ENCODE results near the gene UBQLN4.
"Not testable (repeated sequence)": the region's sequence is repeated elsewhere in the genome, so short reads cannot be mapped to it uniquely, and the experiment has no call there.

UBQLN4 gene

DNA sequence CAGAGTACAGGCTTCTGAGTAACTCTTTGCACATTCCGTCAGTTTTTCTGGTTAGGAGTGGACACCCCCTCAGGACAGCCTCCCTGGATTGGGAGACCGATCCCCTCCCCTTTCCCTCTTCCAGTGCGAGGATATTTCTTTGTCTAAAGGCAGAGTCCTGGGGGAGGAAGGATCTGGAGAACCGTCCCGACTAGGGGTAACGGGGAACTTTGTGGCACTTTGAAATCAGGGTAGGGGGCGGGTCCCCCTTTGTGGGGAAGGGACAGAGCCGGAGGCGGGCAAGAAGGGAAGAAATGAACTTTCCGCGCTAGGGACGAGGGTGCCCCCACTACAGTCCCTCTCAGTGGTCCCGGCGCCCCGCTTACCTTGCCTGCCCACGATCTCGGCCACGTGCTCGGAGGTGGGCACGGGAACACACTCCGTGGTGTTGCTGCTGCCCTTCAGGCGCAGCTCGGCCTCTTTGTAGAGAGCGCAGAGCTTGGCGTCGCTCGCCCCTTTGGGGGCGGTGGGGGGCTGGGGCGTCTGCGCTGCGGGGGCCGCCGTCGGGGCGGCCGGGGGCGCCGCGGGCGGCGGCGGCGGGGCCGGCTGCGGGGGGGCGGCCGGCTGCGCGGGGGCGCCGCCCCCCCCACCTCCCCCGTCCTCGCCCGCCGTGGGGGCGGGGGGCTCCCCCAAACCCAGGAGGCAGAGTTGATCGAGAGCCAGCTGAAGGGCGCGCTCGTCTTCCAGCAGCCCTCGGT lies 27.8 kb upstream of the UBQLN4 start:
- no peak for DNase-seq (ENCODE audit: low read depth in 4 of 4, low spot score in 1 of 4)

DNA sequence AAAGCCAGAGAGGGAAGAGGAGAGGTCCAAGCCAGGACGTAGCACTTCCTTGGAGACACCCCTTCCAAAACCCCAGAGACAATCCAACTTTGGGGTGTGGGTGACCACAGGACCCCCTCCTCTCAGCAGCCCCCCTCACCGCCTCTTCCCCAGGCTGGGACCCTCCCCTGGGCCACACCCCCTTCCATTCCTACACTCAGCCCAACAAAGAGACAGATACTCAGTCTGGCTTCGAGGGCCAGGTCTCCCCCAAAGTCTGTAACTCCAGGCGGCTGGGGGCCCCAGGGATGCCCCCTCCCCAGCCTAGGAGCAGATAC lies 27.2 kb upstream of the UBQLN4 start:
- DNase-seq (ENCODE audit: low read depth in 4 of 4, low spot score in 1 of 4) = no peak

GRCh38 chr1:156080241-156080862 lies 26.8 kb upstream of the UBQLN4 start:
- DNase-seq (ENCODE audit: low read depth in 4 of 4, low spot score in 1 of 4) = no peak

- DNase-seq (ENCODE audit: low read depth in 4 of 4, low spot score in 1 of 4) = no peak
Measured at GRCh38 chr1:156079762-156080161, 26.2 kb upstream of the UBQLN4 start.

DNA sequence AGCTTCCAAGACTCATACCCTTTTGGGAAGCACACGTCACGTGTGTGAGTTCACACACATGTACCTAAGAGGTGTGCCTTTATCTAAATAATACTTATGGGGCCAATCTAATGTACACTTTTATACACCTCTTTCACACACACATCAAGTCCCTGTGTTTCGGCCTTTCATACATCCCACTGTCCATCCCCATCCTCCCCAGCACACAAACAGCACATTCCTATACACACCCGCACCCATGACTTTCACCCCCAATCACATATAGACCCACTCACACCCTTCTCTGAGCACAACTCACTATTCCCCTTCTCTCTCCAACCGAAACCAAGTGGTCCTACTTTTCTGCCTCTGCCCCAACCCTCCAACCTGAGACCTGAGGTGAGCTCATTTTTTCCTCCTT lies 25.1 kb upstream of the UBQLN4 start:
- no peak for DNase-seq (ENCODE audit: low read depth in 4 of 4, low spot score in 1 of 4)

DNA sequence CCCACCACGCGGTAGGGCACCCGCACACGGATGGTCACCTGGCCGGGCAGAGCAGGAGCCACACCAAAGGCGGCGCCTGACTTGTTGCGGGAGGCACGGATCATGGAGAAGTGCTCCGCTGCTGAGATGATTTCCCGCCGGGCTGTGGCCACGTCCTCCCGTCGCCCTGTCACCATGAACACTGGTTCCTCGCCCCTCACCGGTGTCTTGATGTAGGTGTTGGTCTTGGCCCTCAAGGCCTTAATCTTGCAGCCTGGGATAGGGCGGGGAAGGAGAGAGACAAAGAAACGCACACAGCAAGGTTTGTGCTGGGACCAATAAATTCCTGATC lies 23.8 kb upstream of the UBQLN4 start:
- no peak for DNase-seq (ENCODE audit: low read depth in 4 of 4, low spot score in 1 of 4)

DNA sequence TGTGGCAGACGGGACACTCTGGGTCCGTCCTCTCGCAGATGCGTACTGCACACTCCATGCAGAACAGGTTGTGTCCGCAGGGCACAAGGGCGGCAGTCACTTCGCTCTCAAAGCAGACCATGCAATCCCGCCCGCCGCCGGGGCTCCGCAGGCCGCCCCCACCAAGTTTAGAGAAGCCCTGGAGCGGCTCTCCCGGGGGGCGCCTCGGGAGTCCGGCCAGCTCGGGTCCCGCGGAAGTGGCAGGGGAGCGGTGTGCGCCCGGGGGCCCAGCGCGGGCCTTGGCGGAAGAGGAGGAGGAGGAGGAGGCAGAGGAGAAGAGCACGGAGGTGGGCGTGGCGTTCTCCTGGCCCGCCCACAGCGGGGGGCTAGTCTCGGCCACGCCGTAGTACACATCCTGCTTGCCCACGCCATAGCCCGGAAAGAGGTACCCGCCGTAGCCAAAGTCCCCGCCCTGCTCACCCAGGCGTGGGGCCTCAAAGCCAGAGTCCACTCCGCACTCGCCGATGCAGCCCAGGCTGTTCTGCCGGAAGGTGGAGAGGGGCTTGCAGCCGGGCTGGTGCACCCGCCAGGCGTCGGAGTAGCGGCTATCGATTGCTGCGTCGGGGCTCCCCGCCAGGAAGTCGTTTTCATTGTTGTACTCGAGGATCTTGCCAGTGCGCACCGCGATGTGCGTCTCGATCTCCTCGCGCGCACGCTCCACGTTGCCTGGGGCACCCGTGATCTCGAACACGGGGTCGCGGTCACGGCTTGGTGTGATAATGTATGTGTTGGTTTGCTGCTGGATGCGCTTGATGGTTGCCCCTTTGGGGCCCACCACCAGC lies 23.2 kb upstream of the UBQLN4 start:
- no peak for DNase-seq (ENCODE audit: low read depth in 4 of 4, low spot score in 1 of 4)

- DNase-seq (ENCODE audit: low read depth in 4 of 4, low spot score in 1 of 4) = no peak
Measured at GRCh38 chr1:156075775-156076204, 22.2 kb upstream of the UBQLN4 start.

GRCh38 chr1:156075162-156075561 lies 21.6 kb upstream of the UBQLN4 start:
- no peak for DNase-seq (ENCODE audit: low read depth in 4 of 4, low spot score in 1 of 4)

GRCh38 chr1:156074661-156075060 lies 21.1 kb upstream of the UBQLN4 start:
- no peak for DNase-seq (ENCODE audit: low read depth in 4 of 4, low spot score in 1 of 4)

DNA sequence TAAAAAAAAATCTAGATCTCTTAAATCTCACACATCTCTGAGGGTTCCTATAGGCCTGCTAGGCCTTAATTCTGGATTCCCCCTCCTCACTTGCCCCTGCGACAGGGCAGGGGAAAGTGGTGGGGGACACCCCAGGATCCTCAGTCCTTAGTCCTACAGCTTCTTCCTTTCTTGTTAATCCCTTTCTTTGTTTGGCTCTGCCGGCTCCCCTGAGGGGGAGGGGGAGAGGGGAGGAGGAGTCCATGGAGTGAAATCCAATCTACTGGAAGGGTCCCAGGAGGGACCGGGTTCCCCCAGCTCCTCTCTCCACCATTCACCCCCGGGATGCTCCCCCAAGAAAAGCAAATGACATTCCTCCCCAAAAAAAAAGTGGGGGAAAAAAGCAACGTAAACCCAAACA lies 20.1 kb upstream of the UBQLN4 start:
- DNase-seq (ENCODE audit: low read depth in 4 of 4, low spot score in 1 of 4) = no peak

- DNase-seq (ENCODE audit: low read depth in 4 of 4, low spot score in 1 of 4) = no peak
Measured at GRCh38 chr1:156073110-156073687, 19.6 kb upstream of the UBQLN4 start.

DNA sequence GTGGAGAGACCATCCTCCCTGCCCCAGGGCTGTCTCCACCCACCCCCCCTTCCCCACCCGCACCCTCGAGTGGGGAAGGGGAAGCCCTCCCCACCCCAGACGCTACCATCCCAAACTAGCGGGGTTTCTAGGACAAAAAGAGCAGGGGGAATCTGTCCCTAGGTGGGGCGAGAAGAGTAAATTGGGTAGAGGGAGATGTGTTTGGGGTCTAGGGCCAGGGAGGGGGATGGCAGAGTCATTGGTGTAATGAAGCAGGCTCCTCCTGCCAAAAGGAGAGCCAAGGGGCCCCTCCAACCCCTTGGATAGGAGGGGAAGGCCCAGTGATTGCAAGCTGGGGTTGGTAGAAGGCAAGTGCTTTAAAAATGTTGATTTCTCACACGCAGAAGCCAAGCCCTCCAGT lies 18.7 kb upstream of the UBQLN4 start:
- no peak for DNase-seq (ENCODE audit: low read depth in 4 of 4, low spot score in 1 of 4)

DNA sequence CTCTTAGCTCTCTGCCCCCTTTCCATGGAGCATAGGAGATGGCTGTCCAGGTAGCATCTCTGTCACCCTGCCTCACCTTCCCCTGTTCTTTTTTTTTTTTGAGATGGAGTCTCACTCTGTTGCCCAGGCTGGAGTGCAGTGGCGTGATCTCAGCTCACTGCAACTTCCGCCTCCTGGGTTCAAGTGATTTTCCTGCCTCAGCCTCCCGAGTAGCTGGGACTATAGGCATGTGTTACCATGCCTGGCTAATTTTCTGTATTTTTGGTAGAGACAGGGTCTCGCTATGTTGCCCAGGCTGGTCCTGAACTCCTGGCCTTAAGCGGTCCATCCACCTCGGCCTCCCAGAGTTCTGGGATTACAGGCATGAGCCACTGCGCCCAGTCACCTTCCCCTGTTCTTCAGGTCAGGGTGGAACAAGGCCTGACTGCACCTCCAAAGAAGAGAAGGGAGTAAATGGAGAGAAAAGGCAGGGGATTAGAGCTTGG lies 17.8 kb upstream of the UBQLN4 start:
- DNase-seq (ENCODE audit: low read depth in 4 of 4, low spot score in 1 of 4) = not testable (repeated sequence)

- DNase-seq (ENCODE audit: low read depth in 4 of 4, low spot score in 1 of 4) = no peak
Measured at GRCh38 chr1:156070548-156070947, 16.9 kb upstream of the UBQLN4 start.

- no peak for DNase-seq (ENCODE audit: low read depth in 4 of 4, low spot score in 1 of 4)
Measured at GRCh38 chr1:156069490-156070455, 16.2 kb upstream of the UBQLN4 start.

DNA sequence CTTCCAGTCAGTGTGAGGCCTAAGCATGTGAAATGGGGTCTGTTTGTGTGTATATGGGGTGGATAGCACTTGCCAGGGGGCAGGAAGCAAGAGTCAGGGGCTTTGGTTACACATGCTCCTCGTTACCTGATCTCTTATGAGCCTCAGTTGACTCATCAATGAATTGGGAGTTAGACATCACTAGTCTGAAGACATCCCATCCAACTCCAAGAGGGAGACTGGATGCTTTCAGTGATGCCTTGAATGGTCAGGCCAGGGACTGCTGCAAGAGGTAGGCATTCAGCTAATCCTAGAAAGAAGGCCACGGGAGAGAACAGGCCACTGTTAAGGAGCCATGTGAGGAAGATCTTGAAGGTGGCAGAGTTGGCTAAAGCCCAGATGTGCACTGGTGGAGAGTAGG lies 13.7 kb upstream of the UBQLN4 start:
- DNase-seq (ENCODE audit: low read depth in 4 of 4, low spot score in 1 of 4) = no peak

- no peak for DNase-seq (ENCODE audit: low read depth in 4 of 4, low spot score in 1 of 4)
Measured at GRCh38 chr1:156065871-156066270, 12.3 kb upstream of the UBQLN4 start.

- no peak for DNase-seq (ENCODE audit: low read depth in 4 of 4, low spot score in 1 of 4)
Measured at GRCh38 chr1:156065212-156065611, 11.6 kb upstream of the UBQLN4 start.

DNA sequence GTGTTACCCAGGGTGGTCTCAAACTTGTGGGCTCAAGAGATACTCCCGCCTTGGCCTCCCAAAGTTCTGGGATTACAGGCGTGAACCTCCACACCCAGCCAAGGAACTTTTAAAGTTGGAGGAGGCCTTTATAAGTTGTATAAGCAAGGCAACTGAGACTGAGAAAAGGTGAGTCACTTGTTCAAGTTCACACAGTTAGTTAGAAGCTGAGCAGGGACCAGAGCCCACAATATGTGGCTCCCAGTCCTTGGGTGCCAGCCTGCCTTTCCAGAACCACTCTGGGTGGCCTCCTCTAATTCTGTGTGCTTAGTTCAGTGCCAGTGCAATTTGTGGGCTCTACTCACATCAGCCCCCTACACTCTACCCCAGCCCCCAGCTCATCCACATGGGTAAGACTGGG lies 11.0 kb upstream of the UBQLN4 start:
- DNase-seq (ENCODE audit: low read depth in 4 of 4, low spot score in 1 of 4) = no peak

DNA sequence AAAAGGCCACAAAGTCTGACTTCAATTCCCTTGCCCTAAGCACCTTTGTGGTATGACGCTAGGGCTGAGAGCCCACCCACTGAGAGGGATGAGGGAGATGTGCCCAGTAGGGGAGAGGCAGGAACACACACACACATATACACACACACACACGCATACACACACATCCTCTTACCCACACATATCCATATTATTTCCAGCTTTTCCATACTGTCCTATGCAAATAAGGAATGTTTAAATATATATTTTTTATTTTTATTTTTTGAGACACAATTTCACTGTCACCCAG lies 10.3 kb upstream of the UBQLN4 start:
- DNase-seq (ENCODE audit: low read depth in 4 of 4, low spot score in 1 of 4) = no peak
